IMR-90 (cell line): ENCODE data around the gene JSRP1. TPM values are rescaled to one million over a fixed set of nuclear protein-coding genes. Genes with fewer than 3 reads are reported as not detected.
A peak's percentile ranks its signal among the peaks of the same experiment; 100 is the strongest.

Source experiments
- ATAC-seq: fragments of 200-7000 bp; cut with Tn5 transposase; 2 replicates; pipeline ENCODE4 v1.9.1; 2020; ENCODE audit warnings: low read depth, mild to moderate bottlenecking, moderate library complexity
- BruUV-seq: library from RNA; stranded (reverse); fragments of 400-500 nt; replicated peaks from 2 replicates; lab custom pipeline; 2021; lab: Mats Ljungman, UMichigan
- CTCF ChIA-PET: fragments of 300-600 bp; formaldehyde crosslinking; extraction: SDS; loops from one replicate; lab custom pipeline; 2021; ENCODE audit warnings: antibody characterized with exemption; lab: Yijun Ruan, JAX
- POLR2A ChIA-PET: fragments of 300-600 bp; sonication (Branson Sonifier 250); formaldehyde crosslinking; loops from one replicate; lab custom pipeline; 2022; ENCODE audit warnings: antibody characterized with exemption; ENCODE audit not compliant: unreplicated experiment; lab: Charles Lee
- DNase-seq: peaks from one replicate; pipeline ENCODE4 v3.0.0; 2013
- H2AFZ ChIP-seq: replicated peaks from 2 replicates; pipeline ENCODE3; 2013; ENCODE audit warnings: low read length, mild to moderate bottlenecking; ENCODE audit not compliant: poor library complexity
- H2AK5ac ChIP-seq: 2 replicates; pipeline ENCODE4 v1.6.1; 2013; ENCODE audit warnings: low read depth, low read length, inconsistent platforms
- H2AK9ac ChIP-seq: replicated peaks from 2 replicates; pipeline ENCODE3; 2013; ENCODE audit warnings: mild to moderate bottlenecking, low read depth, low read length, moderate library complexity; ENCODE audit not compliant: poor library complexity
- H2BK120ac ChIP-seq: 2 replicates; pipeline ENCODE4 v1.6.1; 2013; ENCODE audit warnings: low read depth, low read length, inconsistent platforms
- H2BK15ac ChIP-seq: 3 replicates; pipeline ENCODE4 v1.6.1; 2013; ENCODE audit warnings: low read depth, low read length, inconsistent platforms
- H2BK20ac ChIP-seq: 2 replicates; pipeline ENCODE4 v1.6.1; 2013; ENCODE audit warnings: low read depth, mild to moderate bottlenecking, inconsistent platforms, low read length, moderate library complexity
- H2BK5ac ChIP-seq: 2 replicates; pipeline ENCODE4 v1.6.1; 2013; ENCODE audit warnings: mild to moderate bottlenecking, low read depth, low read length, inconsistent platforms; ENCODE audit not compliant: poor library complexity, severe bottlenecking
- H3K14ac ChIP-seq: replicated peaks from 2 replicates; pipeline ENCODE4 v1.6.1; 2013; ENCODE audit warnings: low read depth, low read length, inconsistent platforms
- H3K18ac ChIP-seq: 2 replicates; pipeline ENCODE4 v1.6.1; 2013; ENCODE audit warnings: low read depth, low read length, control low read depth
- H3K23ac ChIP-seq: 2 replicates; pipeline ENCODE4 v1.6.1; 2013; ENCODE audit warnings: low read depth, low read length, inconsistent platforms
- H3K27ac ChIP-seq: 2 replicates; pipeline ENCODE4 v1.5.1; 2013; ENCODE audit warnings: mild to moderate bottlenecking, control low read depth, low read length; ENCODE audit not compliant: insufficient read depth
- H3K27me3 ChIP-seq: 2 replicates; pipeline ENCODE4 v1.6.1; 2013; ENCODE audit warnings: low read length; ENCODE audit not compliant: control insufficient read depth, insufficient read depth
- H3K36me3 ChIP-seq: 2 replicates; pipeline ENCODE4 v1.6.1; 2013; ENCODE audit warnings: low read length, mixed read lengths; ENCODE audit not compliant: control insufficient read depth, insufficient read depth
- H3K4ac ChIP-seq: 2 replicates; pipeline ENCODE4 v1.6.1; 2013; ENCODE audit warnings: low read depth, low read length, inconsistent platforms
- H3K4me1 ChIP-seq: 2 replicates; pipeline ENCODE4 v1.6.1; 2013; ENCODE audit warnings: low read length, mixed read lengths; ENCODE audit not compliant: control insufficient read depth, insufficient read depth
- H3K4me2 ChIP-seq: 2 replicates; pipeline ENCODE4 v1.6.1; 2013; ENCODE audit warnings: low read depth, mild to moderate bottlenecking, control low read depth, low read length, moderate library complexity
- H3K4me3 ChIP-seq: 2 replicates; pipeline ENCODE4 v1.5.1; 2013; ENCODE audit warnings: low read depth, mild to moderate bottlenecking, control low read depth, low read length, moderate library complexity; ENCODE audit not compliant: insufficient read depth
- H3K56ac ChIP-seq: 2 replicates; pipeline ENCODE4 v1.6.1; 2013; ENCODE audit warnings: low read length, inconsistent platforms; ENCODE audit not compliant: insufficient read depth; ENCODE audit errors: extremely low read depth
- H3K79me1 ChIP-seq, 2 experiments: 2 replicates each; pipeline ENCODE4 v1.6.1; 2013; ENCODE audit warnings: low read length in 2 of 2, inconsistent platforms in 1 of 2, low read depth in 1 of 2
- H3K9ac ChIP-seq: 2 replicates; pipeline ENCODE4 v1.6.1; 2013; ENCODE audit warnings: low read depth, low read length, control low read depth
- H3K9me1 ChIP-seq: 2 replicates; pipeline ENCODE4 v1.6.1; 2013; ENCODE audit warnings: low read length, inconsistent platforms; ENCODE audit not compliant: insufficient read depth
- H3K9me3 ChIP-seq: 2 replicates; pipeline ENCODE4 v1.6.1; 2013; ENCODE audit warnings: low read length; ENCODE audit not compliant: control insufficient read depth, insufficient read depth
- H4K20me1 ChIP-seq: 2 replicates; pipeline ENCODE4 v1.6.1; 2013; ENCODE audit warnings: low read length, inconsistent platforms; ENCODE audit not compliant: insufficient read depth
- H4K5ac ChIP-seq: 2 replicates; pipeline ENCODE4 v1.6.1; 2013; ENCODE audit warnings: mild to moderate bottlenecking, low read depth, low read length, control low read depth
- H4K8ac ChIP-seq, 2 experiments: 2 replicates each; pipeline ENCODE4 v1.6.1; 2013; ENCODE audit warnings: low read depth in 2 of 2, low read length in 2 of 2, control low read depth in 1 of 2, inconsistent platforms in 1 of 2
- H4K91ac ChIP-seq: 2 replicates; pipeline ENCODE4 v1.6.1; 2013; ENCODE audit warnings: low read depth, low read length, inconsistent platforms; ENCODE audit not compliant: insufficient read depth
- BHLHE40 ChIP-seq: fragments of 150-350 bp; IDR thresholded peaks from 2 replicates; pipeline ENCODE4 v1.6.1; 2016; ENCODE audit warnings: mild to moderate bottlenecking, low read depth, low read length
- MAFK ChIP-seq: IDR thresholded peaks from 2 replicates; pipeline ENCODE4 v1.6.1; 2012; ENCODE audit warnings: low read depth, low read length, improper control_type of control experiment
- WGBS, 2 experiments: methylation state at CpG; one replicate each; pipeline versions ENCODE4 v1.1.5 to v1.1.7; 2013; ENCODE audit warnings: missing lambda C conversion rate in 2 of 2; ENCODE audit not compliant: insufficient read length in 1 of 2; ENCODE audit errors: extremely low coverage in 2 of 2; 5-methylcytosine and 5-hydroxymethylcytosine counted together
- dilution Hi-C: fragments of 300-500 bp; cut with HindIII; formaldehyde crosslinking; loops from one replicate; pipeline ENCODE4 v1.14.3; 2018; ENCODE audit warnings: low sequenced_read_pairs; ENCODE audit not compliant: unreplicated experiment
- in situ Hi-C: fragments of 300-500 bp; cut with MboI; formaldehyde crosslinking; loops from 3 replicates; pipeline ENCODE4 v1.14.3; 2019; ENCODE audit warnings: low sequenced_read_pairs, inconsistent platforms, mixed read lengths
- intact Hi-C: fragments of 100-400 bp; cut with micrococcal nuclease; formaldehyde crosslinking; loops from 2 replicates; pipeline ENCODE4 v1.10.0; 2022
- polyA plus RNA-seq, 3 experiments: library from polyadenylated mRNA; depleted of rRNA; stranded (reverse); fragments of >200 nt; gene quantifications; 2 replicates each; pipeline ENCODE4 v1.2.3, GENCODE V29; 2012; ENCODE audit warnings: low replicate concordance in 1 of 3
- total RNA-seq: library from RNA; depleted of rRNA; stranded (reverse); fragments of >200 nt; gene quantifications from 2 replicates; pipeline ENCODE4 v1.2.3, GENCODE V29; 2012
- TF ChIP-seq, protein P1 (sequence below): conservative IDR thresholded peaks from 2 replicates; pipeline ENCODE4 v1.5.1; 2012; ENCODE audit warnings: mild to moderate bottlenecking, low read depth, low read length, improper control_type of control experiment

The JSRP1 gene
- total and polyA plus RNA-seq, 2 of the 4 experiments (the other 2 are of a cell fraction): not detected

DNA sequence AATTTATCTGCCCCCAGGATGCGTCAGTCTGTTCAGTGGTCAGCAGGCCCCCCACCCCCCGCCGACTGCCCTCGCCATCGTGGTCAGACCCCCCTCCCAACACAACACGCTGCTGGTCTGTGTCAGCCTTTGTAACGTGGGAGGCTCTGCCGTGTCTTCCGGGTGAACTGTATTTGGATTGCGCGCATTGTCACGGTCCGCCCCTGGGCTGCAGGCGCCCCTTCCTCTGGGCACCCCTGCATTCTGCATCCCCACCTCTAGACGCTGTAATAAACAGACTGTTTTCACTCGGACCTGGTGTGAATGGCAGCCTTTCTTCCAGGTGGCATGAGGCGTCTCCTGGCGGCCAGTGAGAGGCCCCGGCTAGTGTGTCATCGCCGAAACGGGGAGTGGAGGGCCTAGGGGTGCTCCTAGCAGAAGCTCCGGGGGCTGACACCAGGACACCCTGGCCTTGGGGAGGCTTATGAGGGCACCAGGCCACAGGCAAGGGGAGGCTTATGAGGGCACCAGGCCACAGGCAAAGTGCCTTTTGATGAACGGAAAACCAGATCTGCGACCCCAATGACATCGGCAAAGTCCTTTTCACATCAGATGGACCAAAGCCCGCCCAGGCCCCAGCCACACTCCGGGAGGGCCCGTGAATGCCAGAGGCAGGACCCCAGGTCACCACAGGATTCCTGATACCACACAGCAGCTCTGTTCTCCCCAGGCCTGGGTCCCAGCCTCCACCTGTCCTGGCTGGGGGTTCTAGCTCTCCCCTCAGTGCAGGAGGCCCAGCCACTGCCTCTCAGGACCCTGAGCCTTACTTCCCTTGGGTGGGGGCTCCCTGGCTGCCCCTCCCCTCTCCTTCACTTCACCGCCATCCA is 23.7 kb downstream of the JSRP1 start:
- Histone ChIP-seq H3K36me3 (peaks cover 47% of the 10 kb centered on the region), H3K9ac (no peak overlapping the region)
- intact Hi-C loops: no loop called here

More for the DNA sequence above, 23.7 kb downstream of the JSRP1 start:
- no peak overlapping the region for H3K4me3 ChIP-seq
- no peak overlapping the region for H2AK5ac ChIP-seq
- peaks cover 9 to 49% of the 10 kb centered on the region in 2 experiments for H3K79me1 ChIP-seq
- no peak overlapping the region for H3K27ac ChIP-seq
- H4K5ac ChIP-seq: no peak overlapping the region
- H3K9me1 ChIP-seq: peaks cover 2% of the 10 kb centered on the region; the same call in 1 of the 2 replicates
- H3K4me1 ChIP-seq: peaks cover 5% of the 10 kb centered on the region
- H2AK9ac ChIP-seq: peak overlapping the region; percentile 68
- H3K56ac ChIP-seq: no peak overlapping the region
- in situ Hi-C loops: no loop called here
- ChIA-PET CTCF (no interaction called here), POLR2A (no interaction called here)
- no peak overlapping the region for H4K8ac ChIP-seq
- no peak overlapping the region for H3K18ac ChIP-seq
- no TSS peak for BruUV-seq
- no peak overlapping the region for H4K91ac ChIP-seq
- H4K20me1 ChIP-seq: peaks cover 27% of the 10 kb centered on the region
- H3K4me2 ChIP-seq: no peak overlapping the region
- ATAC-seq (no peak), DNase-seq (no peak)
- H2BK5ac ChIP-seq: no peak overlapping the region
- 78% methylated on average over 5 of the region's 30 CpGs; no CpG with 5 or more reads in 1 of the 2 experiments for WGBS, 2 experiments
- no peak overlapping the region for H2BK20ac ChIP-seq
- peak overlapping the region; percentile 38 for H2AFZ ChIP-seq
- no peak overlapping the region for H2BK15ac ChIP-seq
- no peaks in the 10 kb centered on the region for H3K9me3 ChIP-seq
- H3K23ac ChIP-seq: no peak overlapping the region
- dilution Hi-C loops: no loop called here
- TF ChIP-seq, protein P1, sequence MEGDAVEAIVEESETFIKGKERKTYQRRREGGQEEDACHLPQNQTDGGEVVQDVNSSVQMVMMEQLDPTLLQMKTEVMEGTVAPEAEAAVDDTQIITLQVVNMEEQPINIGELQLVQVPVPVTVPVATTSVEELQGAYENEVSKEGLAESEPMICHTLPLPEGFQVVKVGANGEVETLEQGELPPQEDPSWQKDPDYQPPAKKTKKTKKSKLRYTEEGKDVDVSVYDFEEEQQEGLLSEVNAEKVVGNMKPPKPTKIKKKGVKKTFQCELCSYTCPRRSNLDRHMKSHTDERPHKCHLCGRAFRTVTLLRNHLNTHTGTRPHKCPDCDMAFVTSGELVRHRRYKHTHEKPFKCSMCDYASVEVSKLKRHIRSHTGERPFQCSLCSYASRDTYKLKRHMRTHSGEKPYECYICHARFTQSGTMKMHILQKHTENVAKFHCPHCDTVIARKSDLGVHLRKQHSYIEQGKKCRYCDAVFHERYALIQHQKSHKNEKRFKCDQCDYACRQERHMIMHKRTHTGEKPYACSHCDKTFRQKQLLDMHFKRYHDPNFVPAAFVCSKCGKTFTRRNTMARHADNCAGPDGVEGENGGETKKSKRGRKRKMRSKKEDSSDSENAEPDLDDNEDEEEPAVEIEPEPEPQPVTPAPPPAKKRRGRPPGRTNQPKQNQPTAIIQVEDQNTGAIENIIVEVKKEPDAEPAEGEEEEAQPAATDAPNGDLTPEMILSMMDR: no peak
- TF ChIP-seq BHLHE40 (no peak), MAFK (no peak)
- no peaks in the 10 kb centered on the region for H3K27me3 ChIP-seq
- no peak overlapping the region for H3K14ac ChIP-seq
- H2BK120ac ChIP-seq: no peak overlapping the region
- no peak overlapping the region; the same call in 1 of the 2 replicates for H3K4ac ChIP-seq
